Peyer's patch (tissue), 4 donors: ENCODE results near the gene ZNF518A. TPM values are rescaled to one million over a fixed set of nuclear protein-coding genes. Genes with fewer than 3 reads are reported as not detected.

Source experiments
- DNase-seq, 3 donors: peaks; one replicate each; pipeline ENCODE4 v3.0.0-alpha.2; 2017 to 2019
- H3K27ac ChIP-seq, 4 donors: fragments of 200-600 bp; sonication (generic); one replicate each; pipeline ENCODE4 v1.5.1; 2016 to 2019
- H3K27me3 ChIP-seq, 2 donors: fragments of 200-600 bp; sonication (generic); one replicate each; pipeline ENCODE4 v1.5.1; 2019
- H3K36me3 ChIP-seq, 3 donors: fragments of 200-600 bp; sonication (generic); one replicate each; pipeline ENCODE4 v1.5.1; 2016 to 2019
- H3K4me1 ChIP-seq, 4 donors: fragments of 200-600 bp; sonication (generic); one replicate each; pipeline ENCODE4 v1.5.1; 2016 to 2019
- H3K4me3 ChIP-seq, 4 donors: fragments of 200-600 bp; sonication (generic); 1 replicate in 3 of 4; 2 replicates in 1 of 4; pipeline ENCODE4 v1.5.1; 2016 to 2019; ENCODE audit warnings: mild to moderate bottlenecking in 1 of 4
- H3K9me3 ChIP-seq, 4 donors: fragments of 200-600 bp; sonication (generic); one replicate each; pipeline ENCODE4 v1.5.1; 2016 to 2019; ENCODE audit warnings: mild to moderate bottlenecking in 1 of 4
- POLR2A ChIP-seq, 2 donors: fragments of 450-650 bp; IDR thresholded peaks; one replicate each; pipeline ENCODE4 v1.5.1; 2017; ENCODE audit warnings: antibody characterized with exemption in 2 of 2, mild to moderate bottlenecking in 2 of 2, moderate library complexity in 2 of 2
- total RNA-seq, 4 donors: library from RNA; depleted of rRNA; stranded (reverse); fragments of >200 nt; gene quantifications; one replicate each; pipeline ENCODE4 v1.1.0, GENCODE V29; 2016
- TF ChIP-seq, protein P1 (sequence below), 6 experiments: fragments of 450-650 bp in 4 of 6; fragments of 200-600 bp in 2 of 6; sonication (generic) in 1 of 6; IDR thresholded peaks; one replicate each; pipeline ENCODE4 v1.5.1; 2017 to 2019; ENCODE audit warnings: antibody characterized with exemption in 6 of 6, mild to moderate bottlenecking in 3 of 6, moderate library complexity in 1 of 6

Gene ZNF518A
- total RNA-seq, 4 donors from 2014 or later = 23.9 to 43.2 (median 35.0) TPM

DNA sequence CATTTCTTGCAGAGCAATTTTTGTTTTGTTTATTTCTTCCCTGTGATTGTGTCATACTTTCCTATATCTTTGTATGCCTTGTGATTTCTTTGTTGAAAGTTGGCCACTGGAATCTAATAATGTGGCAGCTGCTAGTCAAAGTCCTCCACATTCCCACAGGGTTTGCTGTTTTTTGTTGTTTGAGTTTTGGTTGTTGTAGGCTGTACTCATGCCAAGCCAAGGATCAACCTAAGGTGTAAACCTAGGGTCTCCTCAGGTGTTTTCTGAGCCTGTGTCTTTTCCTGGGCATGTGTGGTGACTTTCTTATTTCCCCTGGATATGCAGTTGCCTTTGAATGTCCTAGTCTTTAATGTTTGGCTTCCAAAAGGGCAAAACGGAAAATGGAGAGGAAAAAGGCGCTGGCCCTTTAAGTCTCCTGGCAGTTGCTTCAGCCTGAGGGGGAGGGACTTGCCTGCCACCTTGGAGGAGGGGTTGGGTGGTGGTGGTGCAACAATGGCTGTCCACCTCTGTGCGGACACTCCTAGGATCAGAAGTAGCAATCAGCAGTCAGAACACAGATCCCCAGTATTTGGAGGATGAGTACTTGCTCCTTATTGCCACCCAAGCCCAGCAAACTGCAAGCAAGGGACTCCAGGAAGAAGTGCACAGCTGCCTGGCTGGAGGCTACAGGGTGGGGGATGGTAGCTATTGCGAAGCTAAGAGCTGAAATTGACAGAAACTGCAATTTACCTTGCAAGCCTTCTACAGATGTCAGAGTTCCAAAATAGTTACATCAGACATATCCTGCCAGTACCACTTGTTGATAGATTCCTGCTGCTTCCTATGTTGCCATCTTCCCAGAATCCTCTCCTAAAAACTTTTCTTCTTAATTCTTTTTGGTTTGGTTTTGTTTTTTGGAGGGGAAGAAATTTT, 5.6 kb upstream of the ZNF518A start:
- TF ChIP-seq, protein P1, sequence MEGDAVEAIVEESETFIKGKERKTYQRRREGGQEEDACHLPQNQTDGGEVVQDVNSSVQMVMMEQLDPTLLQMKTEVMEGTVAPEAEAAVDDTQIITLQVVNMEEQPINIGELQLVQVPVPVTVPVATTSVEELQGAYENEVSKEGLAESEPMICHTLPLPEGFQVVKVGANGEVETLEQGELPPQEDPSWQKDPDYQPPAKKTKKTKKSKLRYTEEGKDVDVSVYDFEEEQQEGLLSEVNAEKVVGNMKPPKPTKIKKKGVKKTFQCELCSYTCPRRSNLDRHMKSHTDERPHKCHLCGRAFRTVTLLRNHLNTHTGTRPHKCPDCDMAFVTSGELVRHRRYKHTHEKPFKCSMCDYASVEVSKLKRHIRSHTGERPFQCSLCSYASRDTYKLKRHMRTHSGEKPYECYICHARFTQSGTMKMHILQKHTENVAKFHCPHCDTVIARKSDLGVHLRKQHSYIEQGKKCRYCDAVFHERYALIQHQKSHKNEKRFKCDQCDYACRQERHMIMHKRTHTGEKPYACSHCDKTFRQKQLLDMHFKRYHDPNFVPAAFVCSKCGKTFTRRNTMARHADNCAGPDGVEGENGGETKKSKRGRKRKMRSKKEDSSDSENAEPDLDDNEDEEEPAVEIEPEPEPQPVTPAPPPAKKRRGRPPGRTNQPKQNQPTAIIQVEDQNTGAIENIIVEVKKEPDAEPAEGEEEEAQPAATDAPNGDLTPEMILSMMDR (IDR thresholded peaks at IDR 0.05) = no peak
- TF ChIP-seq POLR2A (IDR thresholded peaks at IDR 0.05) = peak; percentile 40 to 63
- Histone ChIP-seq H3K36me3 (no peaks in the 10 kb centered on the region), H3K9me3 (no peaks in the 10 kb centered on the region), H3K27ac (peak overlapping the region in 1 of 4 donors; percentile 31), H3K27me3 (no peaks in the 10 kb centered on the region), H3K4me1 (no peaks in the 10 kb centered on the region), H3K4me3 (peak overlapping the region in 2 of 4 donors; percentile 43 to 54)
- DNase-seq = peak in 2 of 3 donors; percentile 64 to 67

DNA sequence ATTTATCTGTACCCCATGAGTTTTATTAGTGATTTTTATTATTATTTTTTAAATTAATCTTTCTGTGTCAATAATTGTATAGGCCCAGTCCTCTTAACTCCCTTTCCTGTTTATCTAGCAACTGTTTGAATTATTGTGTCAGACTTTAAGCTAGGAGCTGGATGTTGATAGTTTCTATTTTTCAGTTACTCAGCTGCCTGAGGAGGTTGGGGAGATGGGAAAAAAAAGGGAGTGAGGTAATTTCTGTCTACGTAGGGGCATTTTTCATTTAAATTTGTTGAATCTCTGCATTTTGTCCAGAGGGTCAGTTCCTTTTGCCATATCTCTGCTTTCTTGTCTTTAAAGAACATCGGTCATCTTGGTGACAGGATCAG, 5.0 kb upstream of the ZNF518A start:
- Histone ChIP-seq H3K36me3 (no peaks in the 10 kb centered on the region), H3K4me1 (no peaks in the 10 kb centered on the region), H3K4me3 (peak overlapping the region in 1 of 4 donors; percentile 43), H3K27me3 (no peaks in the 10 kb centered on the region), H3K9me3 (no peaks in the 10 kb centered on the region), H3K27ac (no peak overlapping the region)
- TF ChIP-seq, protein P1 (IDR thresholded peaks at IDR 0.05) = no peak
- no peak for TF ChIP-seq POLR2A (IDR thresholded peaks at IDR 0.05)
- DNase-seq = no peak

DNA sequence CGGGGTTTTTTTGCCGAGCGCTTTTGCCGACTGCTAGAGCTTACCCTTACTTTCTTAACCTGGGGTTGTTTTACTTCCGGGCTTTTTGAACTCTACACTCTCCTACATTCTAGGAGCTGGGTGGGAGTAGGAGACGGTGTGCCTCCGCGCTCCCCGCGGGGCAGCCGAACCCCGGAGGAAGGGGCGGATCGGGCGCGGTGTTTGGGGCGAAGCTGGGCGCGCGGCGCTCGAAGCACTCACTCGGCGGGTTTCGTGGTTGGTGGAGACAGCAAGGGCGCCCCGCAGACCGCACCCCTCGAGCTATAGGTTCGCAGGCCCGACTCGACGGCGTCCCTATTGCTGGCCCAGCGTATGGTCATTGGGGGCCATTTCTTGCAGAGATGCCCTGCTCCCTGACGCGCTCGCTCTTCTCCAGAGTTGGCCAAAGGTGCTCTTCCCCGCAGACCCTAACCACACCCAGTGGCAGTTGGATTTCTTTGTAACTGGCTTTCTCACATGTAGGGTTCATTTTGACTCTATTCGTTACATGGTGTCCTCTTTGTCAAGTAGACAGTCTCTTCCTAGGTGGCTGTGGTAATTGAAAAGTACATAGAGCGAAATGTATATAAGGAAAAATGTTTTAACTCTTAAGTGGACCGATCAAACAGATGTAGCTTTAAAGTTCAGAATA, 364 bp downstream of the ZNF518A start:
- H3K9me3 ChIP-seq = no peaks in the 10 kb centered on the region
- TF ChIP-seq POLR2A (IDR thresholded peaks at IDR 0.05) = peak in 1 of 2 donors; percentile 19
- TF ChIP-seq, protein P1 (IDR thresholded peaks at IDR 0.05) = no peak
- H3K27me3 ChIP-seq = no peaks in the 10 kb centered on the region
- peak overlapping the region; percentile 64 to 89 (median 75) for H3K4me3 ChIP-seq
- peaks cover 0 to 24% (median 0%) of the 10 kb centered on the region in 3 donors for H3K36me3 ChIP-seq
- no peaks in the 10 kb centered on the region for H3K4me1 ChIP-seq
- H3K27ac ChIP-seq = peak overlapping the region; percentile 93 to 97 (median 96)
- peak; percentile 64 to 87 (median 86) for DNase-seq

DNA sequence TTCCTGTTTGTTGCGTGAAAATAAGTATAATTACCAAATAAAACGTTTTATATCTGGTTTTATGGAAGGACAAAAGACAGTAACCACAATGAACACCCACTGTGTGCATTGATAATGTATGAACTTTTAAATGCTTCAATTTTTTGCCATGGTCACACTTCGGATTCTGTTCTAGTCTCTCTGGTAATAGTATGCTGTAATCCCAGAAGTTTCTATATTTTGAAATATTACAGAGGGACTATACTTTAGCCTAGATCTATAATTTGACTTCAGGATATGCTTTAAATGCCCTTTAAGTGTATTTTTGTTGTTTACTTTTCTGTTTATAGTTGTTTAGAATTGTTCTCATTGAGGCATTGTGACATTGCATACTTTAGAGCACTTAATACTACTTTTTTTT, 1.5 kb downstream of the ZNF518A start:
- Histone ChIP-seq H3K36me3 (peaks cover 0 to 34% (median 0%) of the 10 kb centered on the region in 3 donors), H3K4me3 (peak overlapping the region in 2 of 4 donors; percentile 64 to 82), H3K9me3 (no peaks in the 10 kb centered on the region), H3K4me1 (no peaks in the 10 kb centered on the region), H3K27ac (no peak overlapping the region), H3K27me3 (no peaks in the 10 kb centered on the region)
- no peak for TF ChIP-seq POLR2A (IDR thresholded peaks at IDR 0.05)
- TF ChIP-seq, protein P1 (IDR thresholded peaks at IDR 0.05) = no peak
- DNase-seq = no peak

DNA sequence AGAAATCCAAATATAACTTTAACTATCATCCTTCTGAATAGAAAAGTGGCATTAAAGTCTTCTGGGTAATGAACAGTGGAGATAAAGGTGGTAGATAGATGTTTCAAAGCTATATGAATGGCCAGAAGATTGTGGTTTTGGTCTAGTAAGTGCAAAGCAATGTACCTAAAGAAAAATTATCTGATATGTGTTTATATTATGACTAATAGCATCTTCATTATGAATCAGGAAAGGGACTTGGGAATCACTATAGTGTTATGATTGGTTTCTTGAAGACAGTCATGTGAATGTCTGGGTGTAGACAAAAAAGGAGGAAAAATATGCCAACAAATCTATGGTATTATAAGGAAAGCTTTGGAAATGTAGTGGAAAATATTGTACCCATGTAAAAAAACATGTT, 3.0 kb downstream of the ZNF518A start:
- H3K36me3 ChIP-seq = peaks cover 0 to 45% (median 0%) of the 10 kb centered on the region in 3 donors
- no peaks in the 10 kb centered on the region for H3K27me3 ChIP-seq
- TF ChIP-seq POLR2A (IDR thresholded peaks at IDR 0.05) = no peak
- TF ChIP-seq, protein P1 (IDR thresholded peaks at IDR 0.05) = no peak
- no peaks in the 10 kb centered on the region for H3K4me1 ChIP-seq
- H3K9me3 ChIP-seq = no peaks in the 10 kb centered on the region
- H3K27ac ChIP-seq = no peak overlapping the region
- no peak overlapping the region for H3K4me3 ChIP-seq
- no peak for DNase-seq
